T-helper 1 cell treated with Interleukin-12 subunit alpha and Interleukin-12 subunit beta and Interleukin-4 antibody, amounts not matched to agents 30 μg/mL and 1 μg/mL, for 36 hours (primary cell): Measurements from ENCODE around the gene COL6A3.
"Not testable (repeated sequence)": the region's sequence is repeated elsewhere in the genome, so short reads cannot be mapped to it uniquely, and the experiment has no call there.

Source experiments
- H3K27ac Mint-ChIP-seq: one replicate; pipeline ENCODE4 v1.8.0; 2021; ENCODE audit warnings: mild to moderate bottlenecking, mixed read lengths
- H3K27me3 Mint-ChIP-seq: one replicate; pipeline ENCODE4 v1.8.0; 2021; ENCODE audit warnings: low read depth, mixed read lengths
- H3K36me3 Mint-ChIP-seq: one replicate; pipeline ENCODE4 v1.8.0; 2021; ENCODE audit warnings: low read depth, mixed read lengths
- H3K4me1 Mint-ChIP-seq: one replicate; pipeline ENCODE4 v1.8.0; 2021; ENCODE audit warnings: low read depth, mixed read lengths
- H3K4me3 Mint-ChIP-seq: one replicate; pipeline ENCODE4 v1.8.0; 2021; ENCODE audit warnings: mild to moderate bottlenecking, moderate library complexity, mixed read lengths
- H3K9me3 Mint-ChIP-seq: one replicate; pipeline ENCODE4 v1.8.0; 2021; ENCODE audit warnings: mixed read lengths

Gene COL6A3

DNA sequence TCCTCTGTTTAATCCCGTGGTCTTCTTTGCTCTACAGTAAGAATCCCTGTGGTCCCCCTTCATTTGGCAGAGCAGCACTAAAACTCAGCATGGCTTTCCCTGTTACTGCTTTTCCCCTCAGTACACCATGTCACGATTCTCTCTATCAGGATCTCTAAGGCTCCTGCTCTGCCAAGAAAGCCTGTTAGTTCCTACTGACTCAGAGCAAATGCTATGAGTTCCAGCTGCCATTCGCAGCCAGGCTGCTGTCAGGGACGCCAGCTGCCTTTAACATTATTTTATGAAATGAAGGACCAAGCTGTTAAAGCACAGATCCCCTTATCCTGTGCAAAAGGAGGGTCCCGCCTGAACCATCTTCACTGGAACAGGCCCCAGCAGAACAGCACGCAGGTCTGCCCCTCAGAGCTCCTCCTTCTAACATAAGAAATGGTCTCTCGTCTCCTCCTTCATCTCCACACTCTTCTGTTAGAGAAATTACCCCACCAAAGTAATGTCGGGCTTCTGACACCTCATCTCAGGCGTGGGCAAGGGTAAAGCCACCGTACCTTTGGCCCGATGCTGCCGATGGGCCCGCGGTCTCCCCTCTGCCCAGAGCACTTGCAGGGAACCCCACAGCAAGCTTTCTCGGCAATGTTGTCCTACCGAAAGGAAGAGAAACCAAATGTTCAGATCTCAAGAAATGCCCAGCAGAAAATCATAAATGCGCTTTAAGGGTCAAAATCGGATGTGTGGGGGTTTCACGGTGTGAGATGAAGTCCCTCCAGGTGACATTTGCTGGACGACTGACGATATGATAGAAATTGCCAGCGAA, 52.6 kb downstream of the COL6A3 start:
- no peaks in the 10 kb centered on the region for H3K36me3 Mint-ChIP-seq
- H3K4me3 Mint-ChIP-seq, result no peak overlapping the region
- H3K9me3 Mint-ChIP-seq, result no peaks in the 10 kb centered on the region
- no peaks in the 10 kb centered on the region for H3K4me1 Mint-ChIP-seq
- no peak overlapping the region for H3K27ac Mint-ChIP-seq
- H3K27me3 Mint-ChIP-seq, result no peaks in the 10 kb centered on the region

DNA sequence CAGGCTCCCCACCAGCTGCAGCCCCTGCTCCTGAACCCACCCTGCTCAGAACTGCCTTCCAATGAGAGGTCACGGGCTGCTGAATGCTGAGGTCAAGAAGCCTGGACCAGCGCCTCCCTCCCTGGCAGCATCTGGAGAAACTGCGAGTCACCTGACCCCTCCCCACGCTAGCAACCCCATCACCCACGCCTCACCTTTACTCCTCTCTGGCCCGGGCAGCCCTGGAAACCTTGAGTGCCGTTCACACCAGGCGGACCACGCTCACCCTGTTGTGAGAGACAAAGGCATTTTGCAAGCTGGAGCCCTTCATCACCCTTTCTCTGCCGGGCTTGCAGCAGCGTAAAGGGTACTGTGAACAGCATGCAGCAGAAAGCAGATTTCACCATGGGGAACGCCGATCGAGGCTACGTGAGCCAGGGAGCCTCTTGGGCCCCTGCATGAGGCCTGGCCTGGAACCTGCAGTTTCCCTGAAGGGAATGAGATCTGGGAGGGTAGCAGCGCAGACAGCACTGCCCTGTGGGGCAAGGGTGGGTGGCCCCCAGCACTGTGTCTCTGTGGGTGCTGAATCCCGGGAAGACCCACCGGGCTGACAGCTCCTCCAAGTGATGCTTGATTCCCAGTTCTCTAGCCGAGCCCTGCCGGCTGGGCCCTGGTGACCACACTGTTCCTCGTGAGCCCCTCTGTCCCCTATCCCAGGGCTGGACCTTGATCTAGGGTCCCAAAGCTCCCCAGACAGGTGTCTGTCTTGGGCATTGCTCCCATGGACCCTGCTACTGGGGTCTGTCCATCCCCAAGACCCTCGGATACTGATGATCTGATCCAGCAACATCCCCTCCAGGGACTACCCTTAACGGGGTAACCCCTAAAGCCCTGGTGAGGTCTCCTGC, 53.8 kb downstream of the COL6A3 start:
- H3K27me3 Mint-ChIP-seq, result no peaks in the 10 kb centered on the region
- H3K9me3 Mint-ChIP-seq, result no peaks in the 10 kb centered on the region
- no peak overlapping the region for H3K4me3 Mint-ChIP-seq
- H3K36me3 Mint-ChIP-seq, result no peaks in the 10 kb centered on the region
- no peak overlapping the region for H3K27ac Mint-ChIP-seq
- no peaks in the 10 kb centered on the region for H3K4me1 Mint-ChIP-seq

DNA sequence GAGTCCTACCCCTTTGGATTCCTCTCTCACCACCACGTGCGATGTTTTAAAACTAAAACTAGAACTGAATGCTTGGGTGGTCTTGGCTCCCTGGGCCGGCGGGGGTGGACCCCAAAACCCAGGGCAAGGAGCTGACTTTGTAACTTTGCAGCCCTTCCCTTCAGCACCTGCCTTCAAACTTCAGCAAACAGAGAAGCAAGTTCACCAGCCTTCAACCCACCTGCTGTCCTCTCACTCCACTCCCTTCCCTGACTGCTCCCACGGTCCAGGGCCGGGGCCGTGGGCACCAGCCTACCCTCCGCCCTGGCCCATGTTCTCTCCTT, 54.5 kb downstream of the COL6A3 start:
- H3K4me1 Mint-ChIP-seq, result no peaks in the 10 kb centered on the region
- H3K27ac Mint-ChIP-seq, result no peak overlapping the region
- no peaks in the 10 kb centered on the region for H3K36me3 Mint-ChIP-seq
- no peaks in the 10 kb centered on the region for H3K27me3 Mint-ChIP-seq
- no peaks in the 10 kb centered on the region for H3K9me3 Mint-ChIP-seq
- H3K4me3 Mint-ChIP-seq, result no peak overlapping the region

DNA sequence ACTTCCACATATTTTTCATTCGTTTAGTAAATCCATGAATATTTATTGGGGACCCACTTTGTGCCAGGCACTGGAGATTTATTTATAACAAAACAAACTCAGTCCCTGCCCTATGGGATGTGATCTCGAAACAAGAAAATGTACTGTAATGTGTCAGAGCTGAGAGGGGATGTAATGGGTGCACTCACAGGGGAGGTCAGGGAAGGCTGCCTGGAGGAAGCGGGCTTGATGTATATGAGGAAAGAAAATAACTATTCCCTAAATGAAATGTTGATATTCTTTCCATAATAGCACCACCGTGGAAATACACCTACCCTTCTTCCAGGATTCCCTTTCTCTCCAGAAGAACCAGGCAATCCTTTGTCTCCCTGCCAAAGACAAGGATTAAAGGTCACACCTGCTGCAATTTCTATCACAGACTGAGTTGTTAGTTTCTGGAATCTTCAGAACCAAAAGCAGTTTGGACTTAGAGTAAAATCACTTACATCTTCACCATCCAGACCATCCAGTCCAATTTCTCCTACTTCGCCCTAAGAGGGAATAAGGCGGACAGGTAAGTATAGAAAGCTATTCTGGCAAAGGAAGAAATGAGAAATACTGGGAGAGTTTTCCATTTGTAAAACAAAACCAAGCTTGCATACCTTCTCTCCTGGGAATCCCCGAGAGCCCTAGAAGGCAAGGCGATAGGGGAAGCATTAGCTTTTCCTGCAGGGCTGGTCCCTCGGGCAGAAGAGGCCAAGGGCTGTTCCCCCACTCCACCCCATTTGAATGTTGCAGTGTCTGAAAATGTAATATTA, 55.0 kb downstream of the COL6A3 start:
- H3K4me1 Mint-ChIP-seq, result no peaks in the 10 kb centered on the region
- H3K9me3 Mint-ChIP-seq, result no peaks in the 10 kb centered on the region
- H3K27me3 Mint-ChIP-seq, result no peaks in the 10 kb centered on the region
- no peaks in the 10 kb centered on the region for H3K36me3 Mint-ChIP-seq
- H3K4me3 Mint-ChIP-seq, result no peak overlapping the region
- H3K27ac Mint-ChIP-seq, result no peak overlapping the region

DNA sequence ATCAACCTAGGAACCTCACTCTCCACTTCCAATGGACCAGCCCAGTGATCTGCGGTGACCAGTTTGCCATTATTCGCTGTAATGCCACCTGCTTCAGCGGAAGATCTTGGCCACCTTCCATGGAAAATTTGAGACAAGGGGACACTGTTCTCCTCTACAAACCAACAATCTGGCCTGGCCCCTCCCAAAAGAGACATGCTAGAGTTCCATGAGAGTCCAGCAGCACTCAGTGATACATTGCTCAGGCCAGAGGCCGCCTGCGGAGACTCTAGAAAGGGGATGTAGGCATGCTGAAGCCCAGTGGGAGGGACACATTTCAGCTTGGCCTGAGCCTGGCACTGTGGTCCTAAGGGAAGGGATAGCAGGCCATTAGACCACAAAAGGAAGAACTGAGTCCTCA, 58.3 kb downstream of the COL6A3 start:
- Mint-ChIP-seq H3K4me1 (no peaks in the 10 kb centered on the region), H3K9me3 (no peaks in the 10 kb centered on the region), H3K27me3 (no peaks in the 10 kb centered on the region), H3K36me3 (no peaks in the 10 kb centered on the region), H3K27ac (no peak overlapping the region), H3K4me3 (no peak overlapping the region)

DNA sequence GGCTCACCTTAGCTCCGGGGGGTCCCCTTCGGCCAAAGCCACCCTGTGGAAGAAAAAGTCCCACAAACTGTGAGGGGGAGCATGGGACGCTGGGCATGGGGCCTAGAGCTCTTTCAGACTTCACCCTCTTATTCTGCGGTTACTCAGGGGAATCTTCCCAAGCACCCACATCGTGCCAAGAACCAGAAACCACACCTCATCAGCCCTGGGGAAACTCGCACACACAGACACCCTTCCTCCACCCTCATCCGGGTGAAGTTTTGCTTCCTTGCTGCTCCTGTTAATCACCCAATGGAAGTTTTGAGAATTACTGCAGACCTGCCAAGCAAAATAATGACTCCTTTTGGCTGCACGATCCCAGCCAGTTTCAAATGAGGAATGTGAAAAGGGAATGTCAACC, 59.1 kb downstream of the COL6A3 start:
- Mint-ChIP-seq H3K27me3 (no peaks in the 10 kb centered on the region), H3K27ac (no peak overlapping the region), H3K4me1 (no peaks in the 10 kb centered on the region), H3K4me3 (no peak overlapping the region), H3K9me3 (no peaks in the 10 kb centered on the region), H3K36me3 (no peaks in the 10 kb centered on the region)

DNA sequence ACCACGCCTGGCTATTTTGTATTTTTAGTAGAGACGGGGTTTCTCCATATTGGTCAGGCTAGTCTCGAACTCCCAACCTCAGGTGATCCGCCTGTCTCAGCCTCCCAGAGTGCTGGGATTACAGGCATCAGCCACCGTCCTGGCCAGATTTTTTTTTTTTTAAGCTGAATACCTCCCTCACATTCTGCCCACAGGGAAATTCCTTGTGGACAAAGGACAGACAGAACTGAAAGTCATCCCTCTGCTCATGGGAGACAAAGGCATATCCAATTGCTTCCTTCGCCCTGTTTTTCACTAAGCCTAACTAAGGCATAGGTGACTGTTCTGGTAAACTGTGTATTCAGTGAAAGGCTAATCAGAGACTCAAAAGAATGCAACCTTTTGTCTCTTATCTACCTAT, 59.8 kb downstream of the COL6A3 start:
- not testable (repeated sequence) for H3K4me1 Mint-ChIP-seq, H3K4me3 Mint-ChIP-seq, H3K27ac Mint-ChIP-seq, H3K27me3 Mint-ChIP-seq, H3K9me3 Mint-ChIP-seq, H3K36me3 Mint-ChIP-seq

DNA sequence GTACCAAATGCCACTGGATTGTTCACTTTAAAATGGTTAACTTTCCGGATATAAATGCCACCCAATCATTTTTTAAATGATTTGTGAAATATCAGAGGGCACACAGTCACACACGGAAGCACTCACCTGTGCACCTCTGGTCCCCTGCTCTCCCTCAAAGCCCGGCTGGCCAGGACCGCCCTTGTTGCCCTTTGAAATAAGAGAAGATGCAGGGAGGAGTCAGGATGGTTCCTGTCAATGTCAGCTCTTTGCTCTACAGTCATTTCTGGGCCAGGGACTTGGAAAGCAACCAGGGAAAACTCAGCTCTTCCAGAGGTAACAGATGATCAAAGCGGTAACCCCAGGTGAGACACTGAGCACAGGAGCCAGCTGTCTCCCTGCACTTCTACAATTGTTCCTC, 60.7 kb downstream of the COL6A3 start:
- no peak overlapping the region for H3K4me3 Mint-ChIP-seq
- no peaks in the 10 kb centered on the region for H3K4me1 Mint-ChIP-seq
- no peaks in the 10 kb centered on the region for H3K9me3 Mint-ChIP-seq
- H3K27me3 Mint-ChIP-seq, result no peaks in the 10 kb centered on the region
- H3K36me3 Mint-ChIP-seq, result no peaks in the 10 kb centered on the region
- no peak overlapping the region for H3K27ac Mint-ChIP-seq

DNA sequence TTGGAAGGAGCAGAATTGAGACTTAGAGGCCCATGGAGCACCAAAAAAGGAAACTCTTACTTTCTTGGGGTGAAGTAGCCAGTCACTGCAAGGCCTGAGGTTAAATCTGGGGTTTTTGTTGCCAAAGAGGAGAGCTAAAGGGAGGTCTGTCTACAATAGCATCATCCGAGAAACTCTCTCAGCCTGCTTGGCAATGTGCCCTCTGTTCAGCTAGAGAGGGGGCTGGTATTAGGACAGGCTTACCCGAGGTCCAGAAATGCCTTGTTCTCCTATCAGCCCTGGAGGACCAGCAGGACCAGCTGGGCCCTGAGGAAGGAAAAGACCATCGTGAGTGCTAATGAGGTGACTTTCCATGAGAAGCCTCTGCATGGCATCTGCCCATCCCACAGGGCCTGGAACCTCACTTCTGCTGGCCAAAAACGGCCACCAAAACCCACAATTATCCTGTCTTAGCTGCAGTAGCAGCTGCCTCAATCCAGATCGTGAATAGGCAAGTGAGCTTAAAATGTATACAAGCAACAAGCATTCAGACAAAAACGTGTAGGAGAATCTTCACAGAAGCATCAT, 61.6 kb downstream of the COL6A3 start:
- no peaks in the 10 kb centered on the region for H3K9me3 Mint-ChIP-seq
- H3K27me3 Mint-ChIP-seq, result no peaks in the 10 kb centered on the region
- no peaks in the 10 kb centered on the region for H3K4me1 Mint-ChIP-seq
- no peaks in the 10 kb centered on the region for H3K36me3 Mint-ChIP-seq
- no peak overlapping the region for H3K4me3 Mint-ChIP-seq
- no peak overlapping the region for H3K27ac Mint-ChIP-seq

DNA sequence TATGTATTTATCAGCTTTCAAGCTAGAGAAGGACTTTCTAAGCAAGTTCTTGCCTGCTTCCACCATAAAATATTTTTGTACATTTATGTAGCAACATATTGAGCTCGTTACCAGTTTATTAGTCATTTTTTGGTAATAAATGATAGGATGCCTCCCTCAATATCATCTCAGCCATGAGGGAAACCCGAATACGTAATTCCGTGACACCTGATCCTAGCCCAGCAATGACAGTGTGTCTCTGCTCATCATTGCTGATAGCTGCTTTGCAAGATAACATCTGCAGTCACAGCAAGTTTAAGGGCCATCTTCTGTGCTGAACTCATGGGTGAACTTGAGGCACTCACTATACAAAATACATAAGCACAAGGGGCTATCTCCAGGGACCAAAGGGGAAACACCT, 62.2 kb downstream of the COL6A3 start:
- no peaks in the 10 kb centered on the region for H3K27me3 Mint-ChIP-seq
- H3K4me3 Mint-ChIP-seq, result no peak overlapping the region
- no peak overlapping the region for H3K27ac Mint-ChIP-seq
- H3K4me1 Mint-ChIP-seq, result no peaks in the 10 kb centered on the region
- no peaks in the 10 kb centered on the region for H3K9me3 Mint-ChIP-seq
- H3K36me3 Mint-ChIP-seq, result no peaks in the 10 kb centered on the region

DNA sequence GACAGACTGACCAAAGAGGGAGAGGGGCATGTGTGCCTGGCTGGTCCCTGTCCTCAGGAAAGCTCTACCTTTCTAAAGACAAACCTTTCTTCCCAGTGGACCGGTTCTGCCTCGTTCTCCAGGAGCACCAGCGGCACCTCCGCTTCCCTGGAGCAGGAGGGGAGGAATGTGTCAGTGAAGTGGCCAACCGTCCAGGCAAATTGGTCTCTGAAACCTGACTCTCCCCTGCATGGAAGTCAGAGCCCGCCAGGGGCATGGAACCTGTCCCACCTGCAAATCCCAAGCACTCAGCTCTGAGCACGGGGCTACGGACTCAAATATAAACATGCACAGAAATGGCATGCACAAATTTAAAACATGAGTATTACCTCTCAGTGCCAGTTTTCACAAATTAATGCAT, 62.9 kb downstream of the COL6A3 start:
- H3K4me3 Mint-ChIP-seq, result no peak overlapping the region
- no peaks in the 10 kb centered on the region for H3K27me3 Mint-ChIP-seq
- H3K9me3 Mint-ChIP-seq, result no peaks in the 10 kb centered on the region
- no peaks in the 10 kb centered on the region for H3K4me1 Mint-ChIP-seq
- no peaks in the 10 kb centered on the region for H3K36me3 Mint-ChIP-seq
- no peak overlapping the region for H3K27ac Mint-ChIP-seq

DNA sequence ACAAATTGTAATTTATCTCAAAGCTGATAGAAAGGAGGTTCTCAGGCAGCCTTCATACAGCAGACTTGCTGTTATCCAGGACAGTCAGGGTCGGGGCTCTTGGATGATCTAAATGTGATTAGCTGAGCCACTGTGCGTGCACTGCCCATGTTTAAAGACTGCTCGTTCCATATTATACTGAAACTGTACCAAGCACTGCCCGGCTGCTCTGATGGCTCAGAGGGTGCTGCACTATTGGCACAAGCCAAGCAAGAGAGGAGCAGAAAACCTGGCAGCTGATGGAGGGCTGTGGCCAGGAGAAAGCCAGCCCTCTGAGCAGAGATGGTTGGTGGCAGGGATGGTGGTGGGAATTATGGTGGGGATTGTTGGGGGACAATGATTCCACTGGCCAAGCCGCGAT, 63.4 kb downstream of the COL6A3 start:
- Mint-ChIP-seq H3K36me3 (no peaks in the 10 kb centered on the region), H3K4me3 (no peak overlapping the region), H3K9me3 (no peaks in the 10 kb centered on the region), H3K27ac (no peak overlapping the region), H3K27me3 (no peaks in the 10 kb centered on the region), H3K4me1 (no peaks in the 10 kb centered on the region)

DNA sequence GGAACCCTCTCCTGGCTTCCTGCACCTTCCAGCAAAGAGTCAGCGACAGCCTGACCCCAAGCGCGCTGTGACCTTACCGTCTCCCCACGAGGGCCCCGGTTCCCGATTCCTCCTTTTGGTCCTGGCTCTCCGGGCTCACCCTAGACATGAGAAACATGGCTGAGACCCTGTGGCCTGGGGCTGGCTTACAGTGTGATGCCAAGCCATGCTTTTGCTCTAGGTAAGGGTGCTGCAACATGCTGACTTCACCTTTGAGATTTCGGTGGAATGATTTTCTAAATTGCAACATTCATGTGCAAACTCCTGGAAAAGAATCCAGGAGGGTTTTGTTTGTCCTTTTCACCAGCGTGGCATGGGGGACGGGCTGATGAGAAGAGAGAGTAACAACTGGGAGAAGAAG, 63.9 kb downstream of the COL6A3 start:
- Mint-ChIP-seq H3K9me3 (no peaks in the 10 kb centered on the region), H3K27me3 (no peaks in the 10 kb centered on the region), H3K27ac (no peak overlapping the region), H3K4me1 (no peaks in the 10 kb centered on the region), H3K4me3 (no peak overlapping the region), H3K36me3 (no peaks in the 10 kb centered on the region)

DNA sequence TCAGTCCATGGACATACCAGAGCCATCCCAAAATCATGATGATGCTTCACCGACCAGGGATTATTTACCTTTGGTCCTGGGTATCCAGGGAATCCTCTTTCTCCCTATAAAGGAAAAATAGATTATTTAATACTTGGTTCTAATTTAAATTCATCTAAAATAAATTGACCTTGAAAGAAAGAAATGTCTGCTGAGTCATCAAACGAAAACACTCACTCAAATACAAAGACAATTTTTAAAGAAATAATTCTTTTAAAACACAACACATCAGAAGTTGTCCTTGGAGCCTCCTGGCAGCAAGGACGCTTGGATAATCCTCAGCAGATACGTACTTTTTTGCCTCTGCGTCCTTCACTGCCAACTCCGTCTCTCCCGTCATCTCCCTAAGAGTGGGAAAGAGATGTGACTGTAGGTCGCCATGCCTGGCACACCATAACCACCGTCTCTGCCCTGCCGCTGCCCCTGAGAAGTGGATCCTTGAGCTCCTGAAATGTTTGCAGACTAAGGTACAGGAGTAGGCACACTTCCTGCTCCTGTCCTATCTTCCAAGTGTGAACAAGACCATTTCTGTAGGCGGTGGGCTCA, 65.6 kb downstream of the COL6A3 start:
- no peaks in the 10 kb centered on the region for H3K27me3 Mint-ChIP-seq
- no peaks in the 10 kb centered on the region for H3K36me3 Mint-ChIP-seq
- H3K9me3 Mint-ChIP-seq, result no peaks in the 10 kb centered on the region
- no peak overlapping the region for H3K27ac Mint-ChIP-seq
- no peak overlapping the region for H3K4me3 Mint-ChIP-seq
- no peaks in the 10 kb centered on the region for H3K4me1 Mint-ChIP-seq
